GM19452 (cell line): ENCODE measurements around the gene MAST4.

Experiments used
- ATAC-seq: cut with Tn5 transposase; IDR thresholded peaks from one replicate; pipeline ENCODE4 v1.9.1; 2021; ENCODE audit not compliant: unreplicated experiment

The MAST4 gene

DNA sequence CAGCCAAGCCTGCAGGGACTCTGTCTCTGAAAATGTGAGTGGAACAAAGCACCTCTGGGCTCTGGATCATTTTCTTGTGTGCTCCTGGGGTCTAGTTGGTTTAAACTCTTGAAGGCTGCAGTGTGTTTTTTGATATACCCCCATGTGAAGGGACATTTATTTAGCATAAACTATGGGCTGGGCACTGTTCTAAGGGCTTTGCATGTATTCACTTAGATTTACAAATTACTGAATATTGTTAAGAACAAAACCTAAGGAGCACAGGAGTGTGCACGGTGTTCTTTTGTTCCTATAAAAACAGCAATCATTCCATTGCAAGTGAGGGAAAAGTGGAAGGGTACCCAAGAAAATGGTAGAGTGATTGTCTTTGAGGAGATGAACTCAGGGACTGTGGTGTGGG lies 620.4 kb downstream of the MAST4 start:
- ATAC-seq = no peak
